MCF 10A (cell line): Measurements from ENCODE around the gene TAS2R40. TPM values are rescaled to one million over a fixed set of nuclear protein-coding genes. Genes with fewer than 3 reads are reported as not detected.
"Not testable (repeated sequence)": the region's sequence is repeated elsewhere in the genome, so short reads cannot be mapped to it uniquely, and the experiment has no call there.

Experiments
- BruUV-seq: library from RNA; stranded (reverse); fragments of 400-500 nt; replicated peaks from 2 replicates; lab custom pipeline; 2021; lab: Mats Ljungman, UMichigan
- CTCF ChIA-PET: fragments of 300-600 bp; sonication (Branson Sonifier 250); formaldehyde crosslinking; extraction: SDS; loops from one replicate; lab custom pipeline; 2021; ENCODE audit warnings: antibody characterized with exemption, inconsistent platforms; lab: Yijun Ruan, JAX
- POLR2A ChIA-PET: fragments of 300-600, 350-650 bp; sonication (Branson Sonifier 250); formaldehyde crosslinking; extraction: SDS; loops from one replicate; lab custom pipeline; 2020; ENCODE audit warnings: antibody characterized with exemption, inconsistent platforms; lab: Yijun Ruan, JAX
- DNase-seq: peaks from one replicate; pipeline ENCODE4 v3.0.0-alpha.2; 2018; ENCODE audit not compliant: unreplicated experiment
- H3K27ac Mint-ChIP-seq: one replicate; pipeline ENCODE4 v1.8.0; 2022; ENCODE audit warnings: mild to moderate bottlenecking, low read depth, mixed read lengths; ENCODE audit not compliant: unreplicated experiment
- H3K27me3 Mint-ChIP-seq: one replicate; pipeline ENCODE4 v1.8.0; 2022; ENCODE audit warnings: mixed read lengths; ENCODE audit not compliant: insufficient read depth, unreplicated experiment
- H3K36me3 Mint-ChIP-seq: one replicate; pipeline ENCODE4 v1.8.0; 2022; ENCODE audit warnings: mild to moderate bottlenecking, moderate library complexity, mixed read lengths; ENCODE audit not compliant: insufficient read depth, unreplicated experiment
- H3K4me1 Mint-ChIP-seq: one replicate; pipeline ENCODE4 v1.8.0; 2022; ENCODE audit warnings: mixed read lengths; ENCODE audit not compliant: insufficient read depth, unreplicated experiment
- H3K4me3 Mint-ChIP-seq: one replicate; pipeline ENCODE4 v1.8.0; 2022; ENCODE audit warnings: mild to moderate bottlenecking, moderate library complexity, mixed read lengths; ENCODE audit not compliant: unreplicated experiment
- H3K9me3 Mint-ChIP-seq: one replicate; pipeline ENCODE4 v1.8.0; 2022; ENCODE audit warnings: mixed read lengths; ENCODE audit not compliant: unreplicated experiment
- CTCF ChIP-seq: fragments of 200-600 bp; IDR thresholded peaks from one replicate; pipeline ENCODE4 v1.8.0; 2022; ENCODE audit warnings: antibody characterized with exemption, mild to moderate bottlenecking; ENCODE audit not compliant: unreplicated experiment
- intact Hi-C: fragments of 100-400 bp; cut with micrococcal nuclease; formaldehyde crosslinking; loops from 2 replicates; pipeline ENCODE4 v1.14.1; 2022
- total RNA-seq: library from RNA; stranded (reverse); gene quantifications from 2 replicates; pipeline ENCODE4 v1.2.3, GENCODE V29; 2022

TAS2R40 gene
- total RNA-seq, 1 experiment from 2014 or later: not detected

- Mint-ChIP-seq H3K27ac (no peak overlapping the region), H3K36me3 (peaks cover 18% of the 10 kb centered on the region), H3K4me1 (peaks cover 29% of the 10 kb centered on the region), H3K9me3 (no peaks in the 10 kb centered on the region), H3K27me3 (no peaks in the 10 kb centered on the region), H3K4me3 (no peak overlapping the region)
- ChIA-PET POLR2A (interaction anchor here (2.0 kb wide), 1 partner anchor 119 kb away, joined by 10 read pairs; no protein-coding TSS in a partner anchor), CTCF (interaction anchor here (6.3 to 11.8 kb wide), 2 partner anchors 20 to 155 kb away, joined by 37 to 128 read pairs; no protein-coding TSS in a partner anchor)
- no peak for DNase-seq
- intact Hi-C loops: no loop called here
- no TSS peak for BruUV-seq
- TF ChIP-seq CTCF: no peak
Measured at GRCh38 chr7:143261901-143262300, 40.1 kb downstream of the TAS2R40 start.

DNA sequence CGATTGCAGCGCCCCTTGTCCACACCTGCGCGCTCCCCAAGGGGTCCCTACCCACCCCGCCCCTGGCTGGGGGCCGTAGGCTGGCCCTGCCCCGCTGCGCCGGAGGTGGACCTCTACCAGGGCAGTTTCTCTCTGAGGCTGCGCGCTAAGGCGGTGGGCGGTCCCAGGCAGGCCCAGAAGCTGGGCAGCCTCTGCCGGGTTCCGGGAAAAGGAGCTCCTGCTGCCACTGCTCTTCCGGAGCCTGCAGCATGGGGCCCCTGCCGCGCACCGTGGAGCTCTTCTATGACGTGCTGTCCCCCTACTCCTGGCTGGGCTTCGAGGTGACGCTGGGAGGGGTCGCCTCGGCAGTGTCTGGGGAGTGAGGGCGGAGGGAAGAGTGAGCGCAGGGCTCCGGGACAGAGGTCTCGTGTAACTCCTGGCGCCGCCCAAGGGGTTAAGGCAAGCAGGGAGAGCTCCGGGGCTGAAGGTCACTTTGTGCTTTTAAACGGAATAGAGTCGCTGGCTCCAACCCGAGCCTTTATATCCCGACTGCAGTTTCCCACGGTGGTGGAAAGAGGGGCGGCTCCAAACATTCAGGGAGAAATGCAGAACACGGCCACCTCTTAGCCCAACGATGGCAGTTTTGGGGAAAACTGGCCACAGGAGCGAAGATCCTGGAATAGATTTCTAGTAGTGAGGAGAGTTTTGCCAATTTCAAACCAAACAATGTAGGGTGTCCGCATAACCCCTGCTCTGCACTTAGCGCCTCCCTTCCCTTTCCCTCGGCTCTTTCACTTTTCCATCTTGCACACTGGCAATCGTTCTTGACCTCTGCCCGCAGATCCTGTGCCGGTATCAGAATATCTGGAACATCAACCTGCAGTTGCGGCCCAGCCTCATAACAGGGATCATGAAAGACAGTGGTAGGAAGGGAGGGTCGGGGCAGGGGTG, 41.7 kb downstream of the TAS2R40 start, which contains the start of gene GSTK1:
Gene GSTK1, plus strand, starts transcription at position 176 of the 930 bp plus-strand sequence. Its CDS starts 73 bp downstream, at position 249.
- CTCF ChIA-PET: interaction anchor here (0.5 to 11.8 kb wide), 13 partner anchors 13 to 1572 kb away, joined by 3 to 128 read pairs (median 5); partner anchors contain the start of genes TPK1 and ZYX
- TSS peak; percentile 34 for BruUV-seq

DNA sequence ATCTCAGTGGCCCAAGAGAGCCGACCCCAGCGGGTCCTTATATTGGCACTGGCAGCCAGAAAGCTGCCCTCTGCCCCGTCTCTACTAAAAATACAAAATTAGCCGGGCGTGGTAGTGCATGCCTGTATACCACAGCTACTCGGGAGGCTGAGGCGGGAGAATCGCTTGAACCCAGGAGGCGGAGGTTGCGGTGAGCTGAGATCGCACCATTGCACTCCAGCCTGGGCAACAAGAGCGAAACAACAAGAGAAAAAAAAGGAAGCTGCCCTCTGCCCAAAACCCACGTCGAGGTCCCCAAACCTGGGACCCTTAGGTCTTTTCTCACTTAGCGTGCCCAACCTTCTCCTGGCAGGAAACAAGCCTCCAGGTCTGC, 42.3 kb downstream of the TAS2R40 start:
- not testable (repeated sequence) for H3K9me3 Mint-ChIP-seq, H3K27me3 Mint-ChIP-seq, BruUV-seq, DNase-seq
- Mint-ChIP-seq H3K27ac (peak overlapping the region; percentile 92), H3K4me1 (peaks cover 29% of the 10 kb centered on the region), H3K4me3 (peak overlapping the region; percentile 98), H3K36me3 (peaks cover 35% of the 10 kb centered on the region)
- POLR2A ChIA-PET: interaction anchor here (0.7 to 3.6 kb wide), 9 partner anchors 7 to 152 kb away, joined by 4 to 32 read pairs (median 10); partner anchors contain the start of genes CASP2 and ZYX
- CTCF ChIA-PET: interaction anchor here (0.5 to 11.8 kb wide), 10 partner anchors 14 to 153 kb away, joined by 3 to 128 read pairs (median 5); partner anchors contain the start of gene ZYX
- intact Hi-C loops: loop anchor here (2.0 kb wide), 1 partner anchor 25 kb away; the partner anchor contains the start of gene CASP2

More for the DNA sequence above, 41.7 kb downstream of the TAS2R40 start, which contains the start of gene GSTK1:
- POLR2A ChIA-PET: interaction anchor here (0.6 to 3.6 kb wide), 23 partner anchors 8 to 638 kb away, joined by 3 to 32 read pairs (median 5); partner anchors contain the start of genes CASP2, TCAF1 and ZYX
- no peak for TF ChIP-seq CTCF
- Mint-ChIP-seq H3K27me3 (no peaks in the 10 kb centered on the region), H3K27ac (peak within 1 kb of the TSS; percentile 92), H3K4me3 (peak within 1 kb of the TSS; percentile 98), H3K4me1 (peaks cover 29% of the 10 kb centered on the region), H3K36me3 (peaks cover 29% of the 10 kb centered on the region), H3K9me3 (no peaks in the 10 kb centered on the region)
- peak; percentile 77 for DNase-seq
- intact Hi-C loops: loop anchor here (2.0 kb wide), 1 partner anchor 25 kb away; the partner anchor contains the start of gene CASP2

- peaks cover 21% of the 10 kb centered on the region for H3K4me1 Mint-ChIP-seq
- no TSS peak for BruUV-seq
- ChIA-PET POLR2A (interaction anchor here (3.6 kb wide), 1 partner anchor 22 kb away, joined by 32 read pairs; the partner anchor contains the start of gene CASP2), CTCF (interaction anchor here (0.8 to 11.8 kb wide), 7 partner anchors 15 to 151 kb away, joined by 3 to 128 read pairs (median 5); partner anchors contain the start of gene ZYX)
- no peak for DNase-seq
- H3K27me3 Mint-ChIP-seq: no peaks in the 10 kb centered on the region
- H3K9me3 Mint-ChIP-seq: no peaks in the 10 kb centered on the region
- peak overlapping the region; percentile 92 for H3K27ac Mint-ChIP-seq
- H3K36me3 Mint-ChIP-seq: peaks cover 45% of the 10 kb centered on the region
- TF ChIP-seq CTCF: no peak
- H3K4me3 Mint-ChIP-seq: peak overlapping the region; percentile 21
- intact Hi-C loops: loop anchor here (2.0 kb wide), 1 partner anchor 24 kb away; the partner anchor contains the start of gene CASP2
Measured at GRCh38 chr7:143265017-143265693, 43.3 kb downstream of the TAS2R40 start.
